Muscle layer of colon (tissue), 2 donors: Measurements from ENCODE around the gene LILRA6.

Experiments
- H3K27ac ChIP-seq: one replicate; pipeline ENCODE4 v1.7.0; 2013; ENCODE audit warnings: low read depth, mild to moderate bottlenecking, low read length, moderate library complexity
- H3K27me3 ChIP-seq, 2 donors: one replicate each; pipeline ENCODE4 v1.7.0; 2013; ENCODE audit warnings: low read length in 2 of 2, mild to moderate bottlenecking in 2 of 2; ENCODE audit not compliant: insufficient read depth in 2 of 2, control insufficient read depth in 1 of 2
- H3K36me3 ChIP-seq: one replicate; pipeline ENCODE4 v1.7.0; 2013; ENCODE audit warnings: mild to moderate bottlenecking, low read length; ENCODE audit not compliant: insufficient read depth
- H3K4me1 ChIP-seq: one replicate; pipeline ENCODE4 v1.7.0; 2013; ENCODE audit warnings: mild to moderate bottlenecking, low read length; ENCODE audit not compliant: insufficient read depth
- H3K4me3 ChIP-seq, 2 donors: one replicate each; pipeline ENCODE4 v1.7.0; 2013; ENCODE audit warnings: low read length in 2 of 2, low read depth in 1 of 2, mild to moderate bottlenecking in 1 of 2, moderate library complexity in 1 of 2
- H3K9ac ChIP-seq: one replicate; pipeline ENCODE4 v1.7.0; 2013; ENCODE audit warnings: low read length
- H3K9me3 ChIP-seq: one replicate; pipeline ENCODE4 v1.7.0; 2013; ENCODE audit warnings: mild to moderate bottlenecking, low read length
- donor health status: abdominal sarcoma.
- donor health status: Adenocarcinoma of cecum.

LILRA6 gene

GRCh38 chr19:54189145-54189734, 53.4 kb downstream of the LILRA6 start, which contains the start of gene MBOAT7:
Gene MBOAT7 (minus strand): TSS chr19:54189580. CDS start chr19:54188508, 1,072 bp downstream.
- peaks cover 18% of the 10 kb centered on the region for H3K36me3 ChIP-seq
- H3K4me3 ChIP-seq, result peak within 1 kb of the TSS; percentile 65 to 78
- H3K4me1 ChIP-seq, result peaks cover 26% of the 10 kb centered on the region
- H3K9ac ChIP-seq, result peak within 1 kb of the TSS; percentile 57
- H3K9me3 ChIP-seq, result no peaks in the 10 kb centered on the region
- no peaks in the 10 kb centered on the region for H3K27me3 ChIP-seq
- H3K27ac ChIP-seq, result peak within 1 kb of the TSS; percentile 99

- Histone ChIP-seq H3K27me3 (no peaks in the 10 kb centered on the region), H3K4me1 (peaks cover 26% of the 10 kb centered on the region), H3K9me3 (no peaks in the 10 kb centered on the region), H3K36me3 (peaks cover 15% of the 10 kb centered on the region), H3K4me3 (peak overlapping the region; percentile 61 to 78), H3K9ac (peak overlapping the region; percentile 54), H3K27ac (peak overlapping the region; percentile 99)
Observed at GRCh38 chr19:54188215-54188871, 54.2 kb downstream of the LILRA6 start.

- no peak overlapping the region for H3K27ac ChIP-seq
- no peak overlapping the region for H3K9ac ChIP-seq
- H3K4me1 ChIP-seq, result peaks cover 15% of the 10 kb centered on the region
- peaks cover 14% of the 10 kb centered on the region for H3K36me3 ChIP-seq
- H3K27me3 ChIP-seq, result no peaks in the 10 kb centered on the region
- H3K4me3 ChIP-seq, result no peak overlapping the region
- H3K9me3 ChIP-seq, result no peaks in the 10 kb centered on the region
Observed at GRCh38 chr19:54186934-54187381, 55.6 kb downstream of the LILRA6 start.
